HFFc6 (cell line): ENCODE results near the gene RAB27A. TPM values are rescaled to one million over a fixed set of nuclear protein-coding genes. Genes with fewer than 3 reads are reported as not detected.
"Not testable (repeated sequence)": the region's sequence is repeated elsewhere in the genome, so short reads cannot be mapped to it uniquely, and the experiment has no call there.

Experiments used
- DNase-seq: peaks from one replicate; pipeline ENCODE4 v3.0.0-alpha.2; 2018
- H3K27ac Mint-ChIP-seq: 2 replicates; pipeline ENCODE4 v1.8.0; 2020; ENCODE audit warnings: mild to moderate bottlenecking, mixed read lengths
- H3K27me3 Mint-ChIP-seq: 2 replicates; pipeline ENCODE4 v1.8.0; 2021; ENCODE audit warnings: mild to moderate bottlenecking, moderate library complexity, mixed read lengths; ENCODE audit not compliant: insufficient read depth
- H3K36me3 Mint-ChIP-seq: 2 replicates; pipeline ENCODE4 v1.8.0; 2021; ENCODE audit warnings: low read depth, mixed read lengths
- H3K4me1 Mint-ChIP-seq: 2 replicates; pipeline ENCODE4 v1.8.0; 2020; ENCODE audit warnings: low read depth, mixed read lengths
- H3K4me3 Mint-ChIP-seq: 2 replicates; pipeline ENCODE4 v1.8.0; 2020; ENCODE audit warnings: mild to moderate bottlenecking, moderate library complexity, mixed read lengths
- H3K9me3 Mint-ChIP-seq: 2 replicates; pipeline ENCODE4 v1.8.0; 2020; ENCODE audit warnings: mild to moderate bottlenecking, mixed read lengths
- CTCF ChIP-seq: fragments of 200-600 bp; sonication (generic); IDR thresholded peaks from 2 replicates; pipeline ENCODE4 v1.5.0; 2021; ENCODE audit warnings: antibody characterized with exemption, mild to moderate bottlenecking
- total RNA-seq, 6 experiments: library from RNA; stranded (reverse); fragmentation: NEBNext Ultra II Directional; extraction: Animal tissue kit (Norgen Biotek cat#: 25700); gene quantifications; 2 replicates in 1 of 6; 3 replicates in 5 of 6; pipeline ENCODE4 v1.2.3, GENCODE V29; 2021

The RAB27A gene
- total RNA-seq, 6 experiments from 2014 or later, result 6.9 to 13.7 (median 13.0) TPM

GRCh38 chr15:55284426-55284825 is 5.2 kb downstream of the RAB27A start:
- TF ChIP-seq CTCF, result no peak
- Mint-ChIP-seq H3K27me3 (0 out of 2 replicates have a peak, but pooled peaks cover 2% of the 10 kb centered on the region), H3K27ac (no peak overlapping the region), H3K4me1 (peaks cover 44% of the 10 kb centered on the region), H3K36me3 (peaks cover 6% of the 10 kb centered on the region; the same call in 1 of the 2 replicates), H3K4me3 (no peak overlapping the region), H3K9me3 (no peaks in the 10 kb centered on the region)
- DNase-seq, result no peak

- no peak for DNase-seq
- Mint-ChIP-seq H3K4me3 (no peak overlapping the region), H3K27me3 (0 out of 2 replicates have a peak, but pooled peaks cover 2% of the 10 kb centered on the region), H3K36me3 (peaks cover 6% of the 10 kb centered on the region; the same call in 1 of the 2 replicates), H3K9me3 (no peaks in the 10 kb centered on the region), H3K27ac (no peak overlapping the region), H3K4me1 (peaks cover 47% of the 10 kb centered on the region)
- TF ChIP-seq CTCF, result no peak
Measured at GRCh38 chr15:55283379-55284147, 6.0 kb downstream of the RAB27A start.

GRCh38 chr15:55282284-55282833 is 7.3 kb downstream of the RAB27A start:
- peaks cover 6% of the 10 kb centered on the region; the same call in 1 of the 2 replicates for H3K36me3 Mint-ChIP-seq
- TF ChIP-seq CTCF, result no peak
- peak overlapping the region; percentile 46 for H3K27ac Mint-ChIP-seq
- peak overlapping the region; percentile 32 for H3K4me3 Mint-ChIP-seq
- peaks cover 45% of the 10 kb centered on the region for H3K4me1 Mint-ChIP-seq
- 0 out of 2 replicates have a peak, but pooled peaks cover 2% of the 10 kb centered on the region for H3K27me3 Mint-ChIP-seq
- no peaks in the 10 kb centered on the region for H3K9me3 Mint-ChIP-seq
- DNase-seq, result peak; percentile 46

GRCh38 chr15:55281517-55282228 is 7.9 kb downstream of the RAB27A start:
- TF ChIP-seq CTCF, result peak; percentile 23; the same call in 1 of the 2 replicates
- Mint-ChIP-seq H3K4me1 (peaks cover 51% of the 10 kb centered on the region), H3K4me3 (peak overlapping the region; percentile 32; the same call in 1 of the 2 replicates), H3K9me3 (no peaks in the 10 kb centered on the region), H3K27ac (peak overlapping the region; percentile 46; the same call in 1 of the 2 replicates), H3K27me3 (peaks cover 5% of the 10 kb centered on the region; the same call in 1 of the 2 replicates), H3K36me3 (peaks cover 6% of the 10 kb centered on the region; the same call in 1 of the 2 replicates)
- no peak for DNase-seq

GRCh38 chr15:55280589-55280988 is 9.0 kb downstream of the RAB27A start:
- H3K4me3 Mint-ChIP-seq, H3K36me3 Mint-ChIP-seq, H3K27ac Mint-ChIP-seq, H3K9me3 Mint-ChIP-seq, H3K27me3 Mint-ChIP-seq, DNase-seq: not testable (repeated sequence)
- H3K4me1 Mint-ChIP-seq, result peaks cover 51% of the 10 kb centered on the region
